NCI-H146 treated with DMSO at 0.1 percent for 48 hours (cell line): ENCODE measurements around the gene KIF3A.
"Not testable (repeated sequence)": the region's sequence is repeated elsewhere in the genome, so short reads cannot be mapped to it uniquely, and the experiment has no call there.

Source experiments
- DNase-seq: peaks from one replicate; lab custom pipeline; 2025; ENCODE audit not compliant: unreplicated experiment; lab: John Stamatoyannopoulos, UW

KIF3A gene

GRCh38 chr5:132725745-132726144 lies 11.6 kb downstream of the KIF3A start:
- no peak for DNase-seq

- no peak for DNase-seq
Observed at GRCh38 chr5:132718544-132719312, 18.6 kb downstream of the KIF3A start.

- DNase-seq: no peak
Observed at GRCh38 chr5:132714456-132715307, 22.7 kb downstream of the KIF3A start.

- DNase-seq: no peak
Observed at GRCh38 chr5:132708645-132709044, 28.7 kb downstream of the KIF3A start.

- DNase-seq: no peak
Observed at GRCh38 chr5:132704875-132705274, 32.5 kb downstream of the KIF3A start.

GRCh38 chr5:132695956-132696355 lies 41.4 kb downstream of the KIF3A start:
- no peak for DNase-seq

- no peak for DNase-seq
Observed at GRCh38 chr5:132692632-132692967, 44.7 kb downstream of the KIF3A start.

GRCh38 chr5:132691755-132692631 lies 45.4 kb downstream of the KIF3A start:
- not testable (repeated sequence) for DNase-seq

- DNase-seq: no peak
Observed at GRCh38 chr5:132690156-132690555, 47.2 kb downstream of the KIF3A start.

- no peak for DNase-seq
Observed at GRCh38 chr5:132689513-132689912, 47.8 kb downstream of the KIF3A start.

GRCh38 chr5:132688536-132689339 lies 48.6 kb downstream of the KIF3A start:
- DNase-seq: no peak

- no peak for DNase-seq
Observed at GRCh38 chr5:132687995-132688394, 49.4 kb downstream of the KIF3A start.

- DNase-seq: no peak
Observed at GRCh38 chr5:132686193-132686592, 51.2 kb downstream of the KIF3A start.

- DNase-seq: no peak
Observed at GRCh38 chr5:132684922-132685720, 52.2 kb downstream of the KIF3A start.

GRCh38 chr5:132684491-132684890 lies 52.9 kb downstream of the KIF3A start:
- DNase-seq: no peak

- no peak for DNase-seq
Observed at GRCh38 chr5:132681983-132682382, 55.4 kb downstream of the KIF3A start.

- DNase-seq: no peak
Observed at GRCh38 chr5:132681476-132681831, 55.9 kb downstream of the KIF3A start.

- no peak for DNase-seq
Observed at GRCh38 chr5:132680780-132681475, 56.4 kb downstream of the KIF3A start.

- no peak for DNase-seq
Observed at GRCh38 chr5:132679717-132680380, 57.5 kb downstream of the KIF3A start.
